ENCODE measurements around the gene TMEM234. TPM values are rescaled to one million over a fixed set of nuclear protein-coding genes. Genes with fewer than 3 reads are reported as not detected.

TMEM234 gene
- total RNA-seq, 2 donors from 2014 or later: 35.1 to 35.5 TPM

DNA sequence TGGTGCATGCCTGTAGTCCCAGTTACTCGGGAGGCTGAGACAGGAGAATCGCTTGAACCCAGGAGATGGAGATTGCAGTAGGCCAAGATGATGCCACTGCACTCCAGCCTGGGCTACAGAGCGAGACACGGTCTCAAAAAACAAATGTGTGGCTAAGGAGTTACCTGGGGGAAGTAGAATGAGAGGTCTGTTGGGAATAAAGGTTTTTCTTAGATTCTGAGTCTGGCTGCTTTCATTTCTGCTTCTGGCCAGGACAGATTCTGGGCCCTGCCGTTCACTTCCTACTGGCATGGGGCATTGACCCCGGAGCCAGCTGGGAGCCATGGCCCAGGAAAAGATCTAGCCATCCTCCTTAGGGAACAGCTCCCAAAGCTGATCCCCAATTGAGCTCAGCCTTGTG is 13.7 kb downstream of the TMEM234 start:
- H3K4me3 Mint-ChIP-seq: no peak overlapping the region
- Histone ChIP-seq H3K9ac (ENCODE audit: extremely low read depth, low read length, poor library complexity, severe bottlenecking) (no peak overlapping the region), H3K4me3 (ENCODE audit: low read length) (no peak overlapping the region), H3K9me3 (ENCODE audit: control insufficient read depth, low read length) (no peaks in the 10 kb centered on the region), H3K36me3 (ENCODE audit: control insufficient read depth, insufficient read depth, low read length) (peaks cover 14% of the 10 kb centered on the region), H3K4me1 (ENCODE audit: control insufficient read depth, insufficient read depth, low read length) (no peaks in the 10 kb centered on the region), H3K27me3 (ENCODE audit: control insufficient read depth, insufficient read depth, low read length, poor library complexity, severe bottlenecking) (no peaks in the 10 kb centered on the region), H3K27ac (ENCODE audit: low read depth, low read length) (no peak overlapping the region)
- TF ChIP-seq CTCF (conservative IDR thresholded peaks at IDR 0.05): no peak
- no peaks in the 10 kb centered on the region for H3K9me3 Mint-ChIP-seq
- DNase-seq: no peak
- H3K27ac Mint-ChIP-seq: no peak overlapping the region
- peaks cover 4% of the 10 kb centered on the region for H3K36me3 Mint-ChIP-seq (ENCODE audit: low read depth)
- 83 to 95% methylated on average over 4 to 6 of the region's 6 CpGs for WGBS, 2 experiments (ENCODE audit: insufficient coverage in 1 of 2, insufficient read length in 1 of 2)
- H3K27me3 Mint-ChIP-seq (ENCODE audit: insufficient read depth): peaks cover 8% of the 10 kb centered on the region
- peaks cover 5% of the 10 kb centered on the region for H3K4me1 Mint-ChIP-seq

- no peaks in the 10 kb centered on the region for H3K9me3 ChIP-seq (ENCODE audit: control insufficient read depth, low read length)
- 5 to 6% methylated on average over 30 to 77 of the region's 77 CpGs for WGBS, 2 experiments (ENCODE audit: insufficient coverage in 1 of 2, insufficient read length in 1 of 2)
- H3K36me3 ChIP-seq (ENCODE audit: control insufficient read depth, insufficient read depth, low read length): peaks cover 14% of the 10 kb centered on the region
- H3K36me3 Mint-ChIP-seq (ENCODE audit: low read depth): peaks cover 4% of the 10 kb centered on the region
- peak within 1 kb of the TSS; percentile 90 for H3K4me3 Mint-ChIP-seq
- peak within 1 kb of the TSS; percentile 29 for H3K27ac ChIP-seq (ENCODE audit: low read depth, low read length)
- H3K27me3 Mint-ChIP-seq (ENCODE audit: insufficient read depth): peaks cover 10% of the 10 kb centered on the region
- TF ChIP-seq CTCF (conservative IDR thresholded peaks at IDR 0.05): peak; percentile 56
- no peaks in the 10 kb centered on the region for H3K4me1 ChIP-seq (ENCODE audit: control insufficient read depth, insufficient read depth, low read length)
- no peaks in the 10 kb centered on the region for H3K27me3 ChIP-seq (ENCODE audit: control insufficient read depth, insufficient read depth, low read length, poor library complexity, severe bottlenecking)
- H3K9me3 Mint-ChIP-seq: no peaks in the 10 kb centered on the region
- DNase-seq: peak; percentile 96
- H3K9ac ChIP-seq (ENCODE audit: extremely low read depth, low read length, poor library complexity, severe bottlenecking): peak within 1 kb of the TSS; percentile 89
- H3K27ac Mint-ChIP-seq: peak within 1 kb of the TSS; percentile 94
- H3K4me1 Mint-ChIP-seq: peaks cover 12% of the 10 kb centered on the region
- peak within 1 kb of the TSS; percentile 91 for H3K4me3 ChIP-seq (ENCODE audit: low read length)
These were observed 16.5 kb downstream of the TMEM234 start, which contains the start of gene IQCC for GRCh38 chr1:32205401-32206370. Gene IQCC, plus strand, starts transcription at chr1:32205671. Its CDS starts 11 bp downstream, at chr1:32205682.

DNA sequence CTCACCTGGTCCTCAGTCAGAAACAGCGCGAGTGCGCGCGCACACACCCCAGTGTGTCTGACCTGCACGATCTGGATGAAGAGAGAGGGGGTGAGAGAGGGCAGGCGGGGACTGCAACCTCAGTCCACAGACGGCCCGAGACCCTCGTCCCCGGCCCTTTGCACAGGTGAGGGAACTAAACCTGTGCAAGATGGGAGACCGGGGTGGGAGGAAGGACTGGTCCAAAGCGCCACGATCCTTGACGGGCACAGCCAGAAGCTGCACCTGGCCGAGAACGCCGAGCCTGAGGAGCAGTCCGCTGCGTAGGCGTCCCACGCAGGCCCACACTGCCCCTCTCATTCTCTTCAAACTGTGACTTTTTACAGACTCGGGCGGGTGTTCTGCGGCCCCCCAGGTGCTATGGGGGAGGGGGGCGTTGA is 17.2 kb downstream of the TMEM234 start:
- no peaks in the 10 kb centered on the region for H3K9me3 ChIP-seq (ENCODE audit: control insufficient read depth, low read length)
- H3K9ac ChIP-seq (ENCODE audit: extremely low read depth, low read length, poor library complexity, severe bottlenecking): peak overlapping the region; percentile 89
- Mint-ChIP-seq H3K4me3 (peak overlapping the region; percentile 90), H3K4me1 (peaks cover 16% of the 10 kb centered on the region), H3K27ac (peak overlapping the region; percentile 64), H3K27me3 (ENCODE audit: insufficient read depth) (peaks cover 10% of the 10 kb centered on the region), H3K36me3 (ENCODE audit: low read depth) (peaks cover 4% of the 10 kb centered on the region), H3K9me3 (no peaks in the 10 kb centered on the region)
- H3K27me3 ChIP-seq (ENCODE audit: control insufficient read depth, insufficient read depth, low read length, poor library complexity, severe bottlenecking): no peaks in the 10 kb centered on the region
- peak overlapping the region; percentile 91 for H3K4me3 ChIP-seq (ENCODE audit: low read length)
- no peaks in the 10 kb centered on the region for H3K4me1 ChIP-seq (ENCODE audit: control insufficient read depth, insufficient read depth, low read length)
- whole genome bisulfite sequencing, 2 experiments (ENCODE audit: insufficient coverage in 1 of 2, insufficient read length in 1 of 2): 55% methylated on average over 16 to 26 of the region's 26 CpGs
- no peak for TF ChIP-seq CTCF (conservative IDR thresholded peaks at IDR 0.05)
- DNase-seq: no peak
- H3K27ac ChIP-seq (ENCODE audit: low read depth, low read length): peak overlapping the region; percentile 29
- H3K36me3 ChIP-seq (ENCODE audit: control insufficient read depth, insufficient read depth, low read length): peaks cover 14% of the 10 kb centered on the region

Measured in endodermal cell (in vitro differentiated cells).